Lower lobe of right lung (tissue), 2 donors: Measurements from ENCODE around the gene SH3BP4. TPM values are rescaled to one million over a fixed set of nuclear protein-coding genes. Genes with fewer than 3 reads are reported as not detected.

ENCODE experiments used
- ATAC-seq, 2 donors: fragments of 200-7000 bp; cut with Tn5 transposase; one replicate each; pipeline ENCODE4 v1.9.1; 2020 to 2022; ENCODE audit warnings: mild to moderate bottlenecking in 2 of 2, moderate library complexity in 2 of 2
- DNase-seq: peaks from one replicate; pipeline ENCODE4 v3.0.0-alpha.2; 2020
- H3K27ac ChIP-seq: fragments of 200-600 bp; one replicate; pipeline ENCODE4 v1.8.0; 2022
- H3K27me3 ChIP-seq: fragments of 200-600 bp; one replicate; pipeline ENCODE4 v1.8.0; 2022; ENCODE audit warnings: low read depth
- H3K36me3 ChIP-seq: fragments of 200-600 bp; one replicate; pipeline ENCODE4 v1.8.0; 2022; ENCODE audit warnings: mild to moderate bottlenecking
- H3K4me1 ChIP-seq: fragments of 200-600 bp; one replicate; pipeline ENCODE4 v1.8.0; 2022
- H3K4me3 ChIP-seq: fragments of 200-600 bp; one replicate; pipeline ENCODE4 v1.8.0; 2022; ENCODE audit warnings: mild to moderate bottlenecking
- H3K9me3 ChIP-seq: fragments of 200-600 bp; one replicate; pipeline ENCODE4 v1.8.0; 2022
- CTCF ChIP-seq: fragments of 200-600 bp; IDR thresholded peaks from one replicate; pipeline ENCODE4 v1.8.0; 2022; ENCODE audit warnings: antibody characterized with exemption, mild to moderate bottlenecking
- intact Hi-C: fragments of 100-400 bp; cut with DNase I; formaldehyde crosslinking; loops from one replicate; pipeline ENCODE4 v1.11.0; 2022
- total RNA-seq: library from RNA; stranded (reverse); fragmentation: NEBNext Ultra II Directional; extraction: Animal tissue kit (Norgen Biotek cat#: 25700); gene quantifications from one replicate; pipeline ENCODE4 v1.2.1, GENCODE V29; 2021
- donor health status: DM: no; HTN: yes; CAD: no; lungs with severe emphysema.

The SH3BP4 gene
- total RNA-seq, 1 donor from 2014 or later: 36.8 TPM

DNA sequence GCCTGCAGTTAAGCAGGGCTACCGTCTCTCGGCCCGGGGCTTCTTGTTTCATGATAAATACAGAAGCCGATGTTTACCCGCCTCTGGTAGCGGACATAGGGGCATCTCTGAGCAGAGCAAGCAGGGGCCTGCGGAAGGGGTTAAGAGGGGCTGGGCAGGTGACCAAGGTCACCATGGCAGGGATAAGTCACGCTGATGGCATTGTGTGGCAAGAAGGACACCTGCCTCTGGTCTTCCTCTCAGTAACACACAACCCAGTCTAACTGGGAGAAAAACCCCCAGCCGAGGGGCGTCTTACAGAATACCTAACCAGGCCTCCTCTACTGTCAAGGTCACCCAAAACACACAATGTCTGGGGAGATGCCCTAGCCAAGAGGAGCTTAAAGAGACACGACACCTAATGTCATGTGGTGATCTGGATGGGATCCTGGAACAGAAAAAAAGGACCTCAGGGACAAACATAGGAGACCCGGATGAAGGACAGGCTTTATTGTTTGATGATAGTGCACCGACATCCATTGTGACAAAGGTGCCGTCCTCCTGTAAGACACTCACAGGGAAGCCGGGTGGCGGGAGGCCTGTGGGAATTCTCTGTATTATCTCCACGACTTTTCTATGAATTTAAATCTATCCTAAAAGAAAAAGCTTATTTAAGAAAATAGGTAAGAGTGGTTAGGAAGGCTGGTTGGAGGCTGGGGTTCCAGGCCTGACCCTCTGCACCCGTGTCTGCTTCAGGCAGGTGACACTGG lies 24.8 kb downstream of the SH3BP4 start:
- intact Hi-C loops: no loop called here
- no peak for TF ChIP-seq CTCF
- DNase-seq: no peak
- Histone ChIP-seq H3K27ac (no peak overlapping the region), H3K36me3 (no peaks in the 10 kb centered on the region), H3K4me1 (peaks cover 53% of the 10 kb centered on the region), H3K4me3 (no peak overlapping the region), H3K9me3 (no peaks in the 10 kb centered on the region), H3K27me3 (no peaks in the 10 kb centered on the region)
- no peak for ATAC-seq

DNA sequence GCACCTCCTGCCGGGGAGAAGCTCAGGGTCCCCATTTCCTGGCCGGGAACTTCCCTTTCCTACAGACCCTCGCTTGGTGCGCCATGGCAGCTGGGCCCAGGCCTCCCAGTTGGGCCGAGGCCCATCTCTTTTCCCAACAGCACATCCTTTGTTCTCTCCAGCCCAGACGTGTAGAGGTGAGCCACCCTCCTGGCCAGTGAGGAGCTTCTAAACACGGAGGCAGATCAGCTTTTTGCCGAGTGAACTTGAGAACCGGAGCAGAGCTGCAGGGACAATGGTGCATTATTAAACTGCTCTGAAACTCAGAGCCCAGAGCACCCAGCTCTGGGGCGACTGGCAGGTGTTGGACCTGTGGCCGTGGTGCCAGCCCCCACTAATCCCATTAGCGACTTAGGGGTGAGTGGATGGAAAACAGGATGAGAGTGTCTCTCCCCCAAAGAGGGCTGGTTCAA lies 25.4 kb downstream of the SH3BP4 start:
- H3K27me3 ChIP-seq: no peaks in the 10 kb centered on the region
- ATAC-seq (no peak), DNase-seq (no peak)
- H3K36me3 ChIP-seq: no peaks in the 10 kb centered on the region
- intact Hi-C loops: no loop called here
- H3K9me3 ChIP-seq: no peaks in the 10 kb centered on the region
- H3K4me3 ChIP-seq: no peak overlapping the region
- no peak for TF ChIP-seq CTCF
- H3K27ac ChIP-seq: no peak overlapping the region
- H3K4me1 ChIP-seq: peaks cover 59% of the 10 kb centered on the region

DNA sequence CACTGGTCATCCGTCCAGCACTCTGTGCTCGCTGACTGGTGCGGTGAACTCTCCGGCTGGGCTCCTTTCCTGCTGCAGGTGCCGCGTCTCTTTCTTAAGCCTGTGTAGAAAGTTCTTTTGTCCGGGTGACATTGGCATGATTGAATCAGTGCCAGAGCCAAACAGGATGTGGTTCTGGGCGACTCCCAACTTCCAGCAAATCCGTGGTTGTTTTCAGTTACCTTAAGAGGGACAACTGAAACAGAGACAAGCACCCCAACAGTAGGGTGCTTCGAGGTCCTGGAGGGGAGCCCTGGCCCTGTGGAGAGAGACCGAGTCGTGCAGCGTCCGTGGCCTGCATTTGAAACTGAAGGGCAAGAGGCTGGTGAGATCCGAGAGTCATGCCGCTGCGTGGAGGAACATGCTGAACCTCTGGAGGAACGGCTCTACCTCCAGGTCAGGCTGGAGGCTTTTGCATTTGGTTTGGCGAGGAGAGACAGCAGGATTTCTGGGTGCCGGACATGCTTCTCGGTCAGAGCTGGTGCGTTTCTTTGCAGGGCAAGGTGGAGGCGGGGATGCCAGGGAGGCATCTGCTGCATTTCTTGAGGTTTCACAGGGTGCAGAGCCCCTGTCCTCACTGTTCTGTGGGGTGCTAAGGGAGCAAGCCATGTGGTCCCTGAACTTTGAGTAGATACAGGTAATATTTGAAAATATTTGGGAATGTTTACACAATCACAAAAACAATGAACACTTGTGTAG lies 26.8 kb downstream of the SH3BP4 start:
- ATAC-seq (peak in 1 of 2 donors; percentile 40), DNase-seq (no peak)
- Histone ChIP-seq H3K36me3 (no peaks in the 10 kb centered on the region), H3K27ac (peak overlapping the region; percentile 70), H3K4me3 (peak overlapping the region; percentile 20), H3K27me3 (no peaks in the 10 kb centered on the region), H3K4me1 (peaks cover 73% of the 10 kb centered on the region), H3K9me3 (no peaks in the 10 kb centered on the region)
- intact Hi-C loops: no loop called here
- no peak for TF ChIP-seq CTCF

- peaks cover 80% of the 10 kb centered on the region for H3K4me1 ChIP-seq
- TF ChIP-seq CTCF: no peak
- H3K36me3 ChIP-seq: no peaks in the 10 kb centered on the region
- peak overlapping the region; percentile 79 for H3K27ac ChIP-seq
- intact Hi-C loops: no loop called here
- no peak for DNase-seq
- no peaks in the 10 kb centered on the region for H3K9me3 ChIP-seq
- H3K27me3 ChIP-seq: no peaks in the 10 kb centered on the region
- no peak for ATAC-seq
- H3K4me3 ChIP-seq: peak overlapping the region; percentile 20
These were observed 27.7 kb downstream of the SH3BP4 start for GRCh38 chr2:234979204-234980167.
